Astrocyte (in vitro differentiated cells and primary cell): Measurements from ENCODE around the gene SNTB2.

Experiments used
- CTCF ChIP-seq: IDR thresholded peaks from 2 replicates; pipeline ENCODE4 v1.5.1; 2011; ENCODE audit warnings: low read depth, mild to moderate bottlenecking, inconsistent platforms, low read length, moderate library complexity; ENCODE audit not compliant: insufficient read depth
- EZH2 ChIP-seq: IDR thresholded peaks from 2 replicates; pipeline ENCODE4 v1.6.1; 2012; ENCODE audit warnings: mild to moderate bottlenecking, low read length, inconsistent platforms; ENCODE audit not compliant: insufficient read depth

DNA sequence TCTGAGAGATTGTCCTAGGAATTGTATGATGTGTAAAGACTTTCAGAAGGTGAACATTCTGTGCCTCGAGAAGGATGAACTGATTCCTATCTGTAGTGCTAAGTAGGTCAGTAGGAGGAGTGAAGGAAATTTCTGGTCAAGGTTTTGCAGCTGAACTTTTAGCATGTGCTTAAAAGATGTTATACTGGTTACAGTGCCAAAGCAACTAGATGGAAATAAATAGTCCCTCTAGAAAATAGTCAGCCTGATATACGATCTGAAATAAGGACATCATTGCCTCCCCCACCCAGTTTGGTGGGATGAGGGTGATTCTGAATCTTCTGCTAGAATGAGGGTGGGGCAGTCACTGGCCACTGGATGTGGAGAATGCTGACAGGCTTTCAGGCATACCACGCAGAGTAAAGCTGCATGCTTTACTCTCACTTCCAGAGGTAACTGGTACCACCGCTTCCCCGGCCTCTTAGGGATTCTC is 66.9 kb downstream of the SNTB2 start:
- no peak for TF ChIP-seq CTCF
- no peak for TF ChIP-seq EZH2
